ENCODE results near the gene MED9. TPM values are rescaled to one million over a fixed set of nuclear protein-coding genes. Genes with fewer than 3 reads are reported as not detected.

The MED9 gene
- total and polyA plus RNA-seq, 2 of the 4 experiments (the other 2 are of a cell fraction): 6.1 to 10.1 TPM

GRCh38 chr17:17502741-17503565, 26.2 kb downstream of the MED9 start:
- DNase-seq (no peak), ATAC-seq (ENCODE audit: low read depth) (no peak)
- Histone ChIP-seq H3K79me1 (ENCODE audit: low read depth in 1 of 2, low read length in 2 of 2) (no peaks in the 10 kb centered on the region), H2BK20ac (ENCODE audit: low read depth, low read length) (no peak overlapping the region), H3K27ac (ENCODE audit: insufficient read depth, low read length) (no peak overlapping the region), H3K4ac (ENCODE audit: low read depth, low read length) (no peak overlapping the region), H2AFZ (replicated peaks; ENCODE audit: low read length, poor library complexity) (no peak overlapping the region), H3K27me3 (ENCODE audit: control insufficient read depth, insufficient read depth, low read length) (peaks cover 5% of the 10 kb centered on the region; the same call in 1 of the 2 replicates), H3K14ac (replicated peaks; ENCODE audit: low read depth, low read length) (no peak overlapping the region), H2BK15ac (ENCODE audit: low read depth, low read length) (no peak overlapping the region), H2AK5ac (ENCODE audit: low read depth, low read length) (no peak overlapping the region), H4K8ac (ENCODE audit: low read depth in 2 of 2, low read length in 2 of 2) (no peak overlapping the region), H4K5ac (ENCODE audit: low read depth, low read length) (no peak overlapping the region), H2BK120ac (ENCODE audit: low read depth, low read length) (no peak overlapping the region), H3K9ac (ENCODE audit: low read depth, low read length) (no peak overlapping the region), H3K4me1 (ENCODE audit: control insufficient read depth, insufficient read depth, low read length) (no peaks in the 10 kb centered on the region), H3K36me3 (ENCODE audit: control insufficient read depth, insufficient read depth, low read length) (no peaks in the 10 kb centered on the region), H3K23ac (ENCODE audit: low read depth, low read length) (no peak overlapping the region), H2BK5ac (ENCODE audit: low read depth, low read length, poor library complexity, severe bottlenecking) (no peak overlapping the region), H3K9me1 (ENCODE audit: insufficient read depth, low read length) (no peaks in the 10 kb centered on the region), H2AK9ac (replicated peaks; ENCODE audit: low read depth, low read length, poor library complexity) (no peak overlapping the region), H3K56ac (ENCODE audit: extremely low read depth, insufficient read depth, low read length) (no peak overlapping the region), H3K4me2 (ENCODE audit: low read depth, low read length) (no peak overlapping the region), H4K91ac (ENCODE audit: insufficient read depth, low read depth, low read length) (no peak overlapping the region), H3K9me3 (ENCODE audit: control insufficient read depth, insufficient read depth, low read length) (no peaks in the 10 kb centered on the region), H3K18ac (ENCODE audit: low read depth, low read length) (no peak overlapping the region), H3K4me3 (ENCODE audit: insufficient read depth, low read depth, low read length) (no peak overlapping the region), H4K20me1 (ENCODE audit: insufficient read depth, low read length) (peaks cover 3% of the 10 kb centered on the region)
- TF ChIP-seq SMC3 (IDR thresholded peaks at IDR 0.05; ENCODE audit: low read depth, low read length) (no peak), MAFK (IDR thresholded peaks at IDR 0.05; ENCODE audit: low read depth, low read length) (no peak), POLR2A (IDR thresholded peaks at IDR 0.05; ENCODE audit: low read depth, low read length) (no peak), RFX5 (IDR thresholded peaks at IDR 0.05; ENCODE audit: low read depth, low read length) (no peak)
- BruUV-seq (replicated peaks): no TSS peak
- POLR2A ChIA-PET (ENCODE audit: unreplicated experiment): no interaction called here
- intact Hi-C loops (cut with micrococcal nuclease): no loop called here
- WGBS, 2 experiments (ENCODE audit: extremely low coverage in 2 of 2, insufficient read length in 1 of 2): 89 to 100% methylated on average over 3 to 8 of the region's 21 CpGs
- dilution Hi-C loops (cut with HindIII; ENCODE audit: low sequenced_read_pairs, unreplicated experiment): no loop called here
- in situ Hi-C loops (cut with MboI; ENCODE audit: low sequenced_read_pairs): loop anchor here (5.0 kb wide), 1 partner anchor 64 kb away; no protein-coding TSS in a partner anchor
- CTCF ChIA-PET: no interaction called here
